HS-5 (cell line): Measurements from ENCODE around the gene GIT2.
A peak's percentile ranks its signal among the peaks of the same experiment; 100 is the strongest.

Source experiments
- DNase-seq: peaks from one replicate; pipeline ENCODE4 v3.0.0-alpha.2; 2012; ENCODE audit warnings: low read depth

The GIT2 gene

GRCh38 chr12:109890620-109891170 is 105.5 kb downstream of the GIT2 start:
- DNase-seq: no peak

DNA sequence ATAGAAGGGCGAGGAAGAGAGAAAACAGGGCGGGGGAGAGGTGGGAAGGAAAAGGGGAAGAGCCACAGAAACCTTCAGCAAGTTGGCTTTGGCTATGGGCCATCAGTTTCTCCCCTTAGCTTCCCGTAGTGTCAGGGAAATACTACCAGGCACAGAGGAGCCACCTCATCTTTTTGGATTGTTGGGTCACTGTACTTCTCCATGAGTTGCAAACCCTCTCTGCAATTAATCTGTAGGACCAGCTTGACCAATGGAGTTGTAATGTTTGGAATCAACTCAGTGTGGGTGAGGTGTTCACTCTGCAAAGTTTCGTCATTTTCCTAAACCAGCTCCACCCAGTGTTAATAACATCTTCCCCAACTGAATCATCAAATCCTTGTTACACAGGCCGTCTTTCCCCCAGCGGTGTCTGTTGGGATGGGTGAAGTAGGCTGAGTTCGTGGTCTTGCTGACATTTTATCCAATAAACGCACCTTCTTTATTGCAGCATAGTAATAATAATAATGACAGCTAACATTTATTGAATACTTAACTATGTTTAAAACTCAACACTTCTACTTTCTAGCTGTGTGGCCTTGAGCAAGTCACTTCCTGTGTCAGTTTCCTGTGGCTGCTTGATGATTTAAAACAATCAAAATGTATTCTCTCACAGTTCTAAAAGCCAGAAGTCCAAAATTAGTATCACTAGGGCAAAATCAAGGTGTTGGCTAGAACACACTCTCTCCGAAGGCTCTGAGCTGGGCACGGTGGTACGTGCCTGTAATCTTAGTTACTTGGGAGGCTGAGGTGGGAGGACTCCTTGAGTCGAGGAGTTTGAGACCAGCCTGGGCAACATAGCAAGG is 107.8 kb downstream of the GIT2 start:
- peak; percentile 99 for DNase-seq

DNA sequence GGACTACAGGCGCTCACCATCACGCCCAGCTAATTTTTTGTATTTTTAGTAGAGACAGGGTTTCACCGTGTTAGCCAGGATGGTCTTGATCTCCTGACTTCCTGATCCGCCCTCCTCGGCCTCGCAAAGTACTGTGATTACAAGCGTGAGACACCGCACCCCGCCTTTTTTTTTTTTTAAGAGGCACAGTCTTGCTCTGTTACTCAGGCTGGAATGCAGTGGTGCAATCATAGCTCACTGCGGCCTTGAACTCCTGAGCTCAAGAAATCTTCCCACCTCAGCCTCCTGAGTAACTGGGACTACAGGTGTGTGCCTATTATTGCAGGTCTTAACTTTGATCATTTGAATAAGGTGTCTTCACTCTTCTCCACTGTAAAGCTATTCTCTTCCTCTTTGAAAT is 110.6 kb downstream of the GIT2 start:
- no peak for DNase-seq

GRCh38 chr12:109883461-109883860 is 112.7 kb downstream of the GIT2 start:
- DNase-seq: no peak

GRCh38 chr12:109881752-109882151 is 114.4 kb downstream of the GIT2 start:
- DNase-seq: no peak

- DNase-seq: no peak
Observed at GRCh38 chr12:109880938-109881337, 115.2 kb downstream of the GIT2 start.

DNA sequence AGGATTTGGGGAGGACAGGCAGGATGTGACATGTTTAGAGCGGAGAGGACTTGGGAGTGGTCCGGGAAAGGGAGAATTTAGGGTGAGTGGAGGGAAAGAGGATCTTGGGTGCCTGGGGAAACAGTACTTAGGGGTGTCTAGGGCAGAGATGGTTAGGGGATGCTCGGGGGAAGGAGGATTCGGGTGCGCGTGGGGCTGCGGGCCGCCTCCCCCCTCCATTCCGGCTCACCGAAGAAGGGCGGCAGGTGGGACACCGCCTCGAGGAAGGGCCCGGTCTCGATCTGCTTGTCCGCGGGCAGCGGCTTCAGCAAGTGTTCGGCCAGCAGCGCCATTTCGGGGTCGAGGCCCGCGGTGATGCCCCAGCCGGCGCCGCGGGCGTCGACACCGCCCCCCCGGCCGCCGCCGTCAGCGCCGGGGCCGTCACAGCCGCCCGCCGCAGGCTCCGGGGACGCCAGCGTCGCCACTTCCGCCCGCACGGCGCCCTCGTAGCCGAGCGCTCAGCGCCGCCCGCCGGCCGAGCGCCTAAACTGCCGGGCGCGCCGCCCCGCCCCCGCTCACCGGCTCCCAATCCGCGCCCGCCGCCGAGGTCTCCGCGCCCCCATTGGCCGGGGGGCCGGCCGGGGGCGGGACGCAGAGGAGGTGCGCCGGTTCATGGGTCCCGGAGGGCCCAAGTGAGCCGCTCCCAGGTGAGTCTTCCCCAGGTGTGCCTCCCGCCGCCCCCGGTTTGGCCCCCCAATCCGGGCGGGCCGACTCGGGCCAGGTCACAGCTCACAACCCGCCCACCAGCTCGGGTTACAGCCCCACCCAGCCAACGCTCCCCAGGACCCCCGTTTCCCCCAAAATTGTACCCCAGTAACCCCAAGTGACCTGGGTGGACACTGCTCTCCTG is 115.9 kb downstream of the GIT2 start, which contains the start of gene GLTP:
GLTP (minus strand) TSS at position 499 of the 889 bp plus-strand sequence; CDS start at position 332, 167 bp downstream.
- DNase-seq: no peak
